Stimulated activated CD8-positive, alpha-beta memory T cell treated with anti-CD3 and anti-CD28 coated beads, Interleukin-12 subunit alpha, Interleukin-12 subunit beta, amount 100 ng/mL, for 1 hour (primary cell): ENCODE results near the gene NRP1.

Experiments
- DNase-seq: peaks from one replicate; pipeline ENCODE4 v3.0.0-alpha.2; 2020; ENCODE audit warnings: low read depth

Gene NRP1

DNA sequence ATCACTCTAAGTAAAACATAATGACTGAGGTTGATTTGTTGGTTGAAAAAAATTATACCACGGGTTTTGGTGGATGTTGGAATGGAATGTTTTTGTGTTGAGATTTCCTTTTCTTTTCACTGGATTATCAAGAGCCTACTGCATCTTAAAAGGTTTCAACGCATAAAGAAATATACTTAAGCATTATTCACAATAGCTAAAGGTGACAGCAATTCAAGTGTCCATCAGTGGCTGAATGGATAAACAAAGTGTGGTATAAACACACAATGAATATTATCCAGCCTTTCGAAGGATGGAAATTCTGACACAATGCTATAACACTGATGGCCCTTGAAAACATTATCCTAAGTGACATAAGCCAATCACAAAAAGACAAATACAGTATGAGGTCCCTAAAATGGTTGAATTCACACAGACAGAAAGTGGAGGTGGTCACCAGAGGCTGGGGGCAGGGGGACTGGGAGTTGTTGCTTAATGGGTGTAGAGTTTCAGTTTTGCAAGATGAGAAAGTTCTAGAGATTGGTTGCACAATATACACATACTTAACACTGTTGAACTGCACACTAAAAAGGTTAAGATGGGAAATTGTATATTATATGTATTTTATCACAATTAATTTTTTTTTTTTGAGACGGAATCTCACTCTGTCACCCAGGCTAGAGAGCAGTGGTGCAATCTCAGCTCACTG is 122.3 kb downstream of the NRP1 start:
- no peak for DNase-seq

DNA sequence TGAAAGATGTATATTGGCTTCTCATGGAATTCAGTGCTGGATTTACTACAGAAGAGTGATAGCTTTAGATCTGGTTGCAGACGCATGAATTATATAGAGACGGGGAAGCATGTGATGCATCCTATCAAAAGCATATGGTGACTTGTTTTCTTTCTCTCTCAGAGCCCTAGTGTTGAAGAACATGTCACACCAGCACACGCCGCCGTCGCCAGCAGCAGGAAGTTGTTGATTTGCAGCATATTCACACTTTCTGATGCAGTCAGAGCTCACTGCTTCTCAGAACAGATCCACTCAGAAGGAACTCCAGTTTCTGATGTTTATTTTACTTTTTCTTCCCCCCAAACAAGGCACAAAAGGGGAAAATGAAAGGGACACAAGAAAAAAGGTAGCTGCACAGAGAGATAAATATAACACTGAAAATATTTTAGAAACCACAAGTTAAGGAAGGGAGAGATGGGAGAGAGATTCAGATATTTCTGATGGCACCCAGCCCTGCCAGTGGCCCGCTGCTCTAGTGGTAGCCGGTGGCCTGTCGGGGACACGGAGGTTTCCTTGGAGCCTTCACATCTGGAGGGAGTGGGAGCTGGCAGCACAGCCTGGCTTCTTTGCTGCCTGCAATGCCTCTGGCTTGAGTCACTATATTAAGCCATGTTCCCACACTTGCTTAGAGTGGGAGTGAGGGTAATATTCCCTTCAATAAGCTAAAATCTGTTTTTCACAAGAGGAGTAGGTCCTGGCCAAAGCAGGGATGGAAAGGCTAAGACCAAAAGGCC is 123.2 kb downstream of the NRP1 start:
- no peak for DNase-seq

DNA sequence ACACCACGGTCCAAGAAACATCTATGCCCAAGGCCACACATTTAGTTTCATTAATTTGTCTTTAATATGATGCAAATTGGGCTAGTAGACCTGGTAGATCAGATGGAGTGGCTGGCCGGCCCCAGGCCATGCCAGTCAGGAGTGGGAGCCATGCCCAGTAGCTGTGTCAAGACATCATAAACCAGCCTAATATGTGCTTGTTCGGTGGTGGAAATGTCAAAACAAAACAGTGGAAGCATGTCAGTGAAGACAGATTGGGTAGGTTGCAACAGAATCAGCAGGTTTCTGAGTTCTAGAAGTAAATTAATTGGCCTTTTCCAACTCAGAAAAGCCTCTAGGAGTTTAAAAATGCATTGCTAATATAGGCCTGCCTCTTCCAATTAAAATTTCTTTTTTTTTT is 124.7 kb downstream of the NRP1 start:
- DNase-seq = no peak

DNA sequence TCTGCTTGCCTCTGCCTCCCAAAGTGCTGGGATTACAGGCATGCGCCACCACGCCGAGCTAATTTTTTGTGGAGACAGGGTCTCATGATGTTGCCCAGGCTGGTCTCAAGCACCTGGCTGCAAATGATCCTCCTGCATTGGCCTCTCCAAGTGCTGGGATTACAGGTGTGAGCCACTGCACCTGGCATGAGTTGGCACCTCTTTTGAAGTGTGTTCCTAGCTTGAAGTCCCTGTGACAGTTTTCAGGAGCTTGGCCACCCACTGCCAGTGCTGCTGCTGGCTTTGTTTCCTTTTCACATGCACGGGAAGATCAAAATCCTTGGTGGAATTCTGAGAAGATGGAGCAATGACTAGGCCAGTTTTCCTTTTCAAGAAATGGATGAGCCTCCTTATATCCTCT is 126.3 kb downstream of the NRP1 start:
- DNase-seq = no peak

DNA sequence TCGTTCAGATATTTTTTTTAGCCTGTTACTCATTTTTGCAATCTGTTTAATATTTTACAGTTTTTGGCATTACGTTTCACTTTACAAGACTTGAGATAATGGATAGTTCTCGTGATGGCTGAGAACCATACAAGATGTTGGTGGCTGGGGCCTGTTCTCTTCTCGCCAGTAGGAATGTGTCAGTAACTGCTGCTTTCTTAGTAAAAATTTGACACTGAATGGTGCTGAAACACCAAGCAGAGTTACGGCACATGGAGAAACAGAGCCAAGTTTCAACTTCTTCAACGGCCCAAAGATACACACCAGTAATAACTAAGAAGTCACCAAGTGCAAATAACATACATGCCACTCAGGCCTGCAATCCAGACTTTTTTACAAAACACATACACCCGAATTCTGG is 130.4 kb downstream of the NRP1 start:
- no peak for DNase-seq

DNA sequence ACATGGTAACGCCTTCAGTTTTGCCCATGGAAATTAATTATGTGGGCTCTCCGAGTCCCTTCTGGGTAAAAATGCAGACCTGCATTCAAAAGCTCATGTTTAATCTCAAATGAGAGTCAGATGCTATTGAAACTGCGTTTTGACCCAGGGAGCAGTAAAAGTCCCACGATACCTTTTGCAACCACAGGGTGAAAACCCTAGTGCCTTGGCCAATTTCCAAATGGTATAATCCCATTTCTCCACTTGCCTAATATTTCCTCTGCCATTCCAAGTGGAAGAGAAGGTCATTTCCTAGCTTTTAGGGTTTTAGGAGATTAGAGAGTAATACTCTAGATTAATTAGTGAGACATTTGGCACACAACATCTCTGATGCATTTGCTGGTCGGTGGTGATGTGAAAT is 132.5 kb downstream of the NRP1 start:
- no peak for DNase-seq

DNA sequence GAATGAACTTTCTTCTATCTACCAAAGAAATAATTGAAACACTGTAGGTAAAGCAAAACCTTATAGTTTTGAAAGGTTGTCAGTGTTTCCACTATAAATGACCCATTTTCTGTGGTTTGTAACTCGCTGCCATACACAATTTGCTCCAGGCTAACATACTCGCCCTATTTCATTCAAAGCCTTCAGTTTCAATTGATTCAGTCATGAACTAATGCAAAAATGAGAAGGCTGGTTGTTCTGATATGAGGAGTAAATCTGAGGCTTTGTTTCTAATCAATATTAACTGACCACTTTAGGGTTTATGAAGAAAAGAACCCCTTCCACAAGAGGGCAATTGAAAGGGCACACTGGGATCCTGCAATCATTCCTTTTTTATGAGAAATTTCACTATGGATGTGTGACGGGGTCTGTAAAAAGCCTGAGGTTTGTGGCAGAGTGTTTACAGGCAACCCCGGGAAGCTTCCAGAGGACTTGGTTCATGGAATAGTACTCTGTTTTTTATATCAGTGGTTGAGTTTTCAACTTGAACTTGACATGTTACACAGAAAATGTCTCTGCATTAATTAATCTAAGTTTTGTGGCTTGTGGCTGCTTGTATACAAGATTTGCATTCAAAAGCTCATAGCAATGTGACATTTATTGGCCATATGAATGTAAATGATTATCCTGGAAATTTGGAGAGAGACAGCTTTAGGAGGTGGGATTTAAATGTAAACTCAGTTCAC is 133.2 kb downstream of the NRP1 start:
- no peak for DNase-seq

DNA sequence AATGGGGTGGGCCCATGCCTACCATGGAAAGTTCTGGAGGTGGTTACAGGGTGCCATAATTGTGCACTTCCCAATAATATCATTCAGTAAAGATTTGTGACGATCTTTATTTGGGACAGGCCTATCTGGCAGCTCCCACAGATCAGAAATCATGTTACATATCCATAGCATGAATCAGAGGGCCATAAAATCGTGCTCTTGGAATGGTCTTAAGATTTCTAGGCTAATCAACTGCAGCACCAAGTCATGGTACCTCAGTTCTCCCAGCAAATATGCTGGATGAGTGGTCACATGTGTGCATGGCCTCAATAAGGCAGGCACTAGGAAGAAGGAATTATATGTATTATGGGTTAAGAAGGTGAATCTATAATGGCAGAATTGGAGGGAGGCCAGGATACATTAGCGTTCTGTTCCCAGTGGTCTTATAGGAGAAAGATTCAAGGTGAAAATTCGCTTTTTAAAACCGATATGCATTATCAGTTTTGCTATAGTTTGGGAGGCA is 134.7 kb downstream of the NRP1 start:
- no peak for DNase-seq

DNA sequence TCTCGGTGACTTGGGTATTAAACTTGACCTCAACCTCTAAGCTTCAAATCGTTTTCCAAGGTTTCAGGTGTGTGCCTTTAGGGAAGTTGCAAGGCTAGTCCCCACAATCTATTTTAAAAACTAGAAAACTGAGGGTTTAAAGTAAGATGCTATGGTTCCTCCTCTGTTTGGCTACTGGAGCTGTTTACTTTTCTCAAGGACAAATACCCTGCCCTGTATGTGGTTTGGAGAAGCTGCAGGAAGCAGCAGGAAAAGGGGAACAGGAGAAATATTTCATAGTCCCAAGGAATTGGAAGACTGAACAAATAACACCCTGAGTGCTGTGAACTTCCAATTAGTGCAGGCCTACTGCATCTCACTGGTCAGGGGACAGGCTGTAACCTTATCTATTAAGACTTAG is 135.9 kb downstream of the NRP1 start:
- DNase-seq = no peak

DNA sequence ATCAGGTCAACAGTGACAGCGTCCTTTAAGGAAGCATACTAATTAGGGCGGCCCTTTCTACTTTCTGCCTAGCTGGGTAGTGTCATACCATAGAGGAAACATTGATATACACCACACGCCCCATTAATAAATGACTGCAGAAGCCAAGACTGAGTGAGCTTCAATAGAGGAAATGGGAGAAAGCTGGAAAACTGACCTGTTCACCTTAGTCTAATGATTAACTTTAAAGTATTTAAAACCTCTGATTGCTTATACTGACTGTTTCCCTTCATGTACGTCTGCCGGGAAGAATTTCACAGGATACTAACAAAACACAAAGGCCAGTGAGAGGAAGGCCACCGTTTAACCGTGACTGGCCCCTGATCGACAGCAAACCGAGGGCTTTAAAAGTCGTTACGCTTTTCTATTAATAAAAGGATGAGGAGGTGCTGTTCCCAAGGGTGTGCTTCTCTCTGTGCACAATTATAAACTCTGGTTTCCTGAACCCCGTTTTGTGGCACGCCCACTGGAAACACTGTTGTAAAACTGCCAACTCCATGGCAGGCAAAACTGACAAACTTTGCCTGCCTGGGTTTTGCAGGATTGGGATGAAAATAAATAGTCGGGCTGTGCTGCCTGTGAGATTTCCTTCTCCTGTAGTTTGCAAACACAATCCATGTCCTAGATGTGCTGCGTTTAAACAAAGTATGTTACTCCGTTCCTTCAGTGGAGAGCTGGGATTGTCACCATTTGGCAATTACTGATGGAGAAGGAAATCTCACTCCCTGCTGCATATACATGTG is 137.6 kb downstream of the NRP1 start:
- DNase-seq = no peak

DNA sequence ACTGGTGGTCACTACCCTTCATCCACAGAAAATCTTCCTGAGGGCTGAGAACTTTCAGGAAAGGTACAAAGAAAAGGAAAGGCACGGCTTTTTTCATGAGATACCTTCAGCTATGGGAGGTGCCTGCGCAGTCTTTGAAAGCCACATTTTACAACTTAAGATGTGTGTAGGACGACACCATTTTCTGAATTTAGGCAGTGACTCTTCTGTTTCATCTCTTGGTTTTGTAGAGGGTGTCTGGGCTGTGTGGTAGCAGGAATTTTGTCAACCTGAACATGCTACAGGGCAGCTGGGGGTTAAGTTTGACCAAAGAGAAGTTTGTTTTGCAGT is 138.1 kb downstream of the NRP1 start:
- DNase-seq = no peak

DNA sequence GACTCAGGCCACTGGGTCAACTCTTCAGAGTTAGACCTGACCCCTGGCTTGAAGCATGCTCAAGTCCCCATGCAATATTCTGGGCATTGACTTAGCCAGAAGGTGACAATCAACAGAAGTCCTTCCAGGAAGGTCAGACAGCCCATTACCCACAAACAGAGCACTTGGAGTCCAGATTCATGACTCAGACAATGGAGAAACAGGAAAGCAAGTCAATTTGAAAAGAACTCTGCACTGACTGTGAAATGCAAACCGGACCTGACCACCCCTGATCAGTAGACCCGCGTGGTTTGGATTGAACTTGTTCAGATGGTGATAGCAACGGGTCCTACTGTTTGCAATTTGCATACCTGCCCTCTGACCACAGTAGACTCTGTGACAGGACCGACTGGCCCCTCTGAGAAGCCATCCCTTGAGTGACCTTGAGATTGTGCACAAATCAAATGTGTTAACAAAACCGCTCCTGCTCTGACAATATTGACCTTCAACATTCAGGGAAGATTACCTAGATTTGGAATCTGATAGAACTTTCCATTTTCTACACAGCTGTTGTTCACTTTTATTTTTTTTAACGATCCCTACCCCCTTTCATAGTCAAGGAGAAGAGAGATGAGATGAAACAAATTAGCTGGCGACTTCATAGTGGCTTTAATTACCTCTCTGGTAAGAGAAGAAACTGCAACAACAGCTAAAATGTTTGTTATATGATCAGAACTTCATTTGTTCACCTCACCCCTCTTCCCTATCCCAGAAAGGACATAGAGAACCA is 138.7 kb downstream of the NRP1 start:
- no peak for DNase-seq

DNA sequence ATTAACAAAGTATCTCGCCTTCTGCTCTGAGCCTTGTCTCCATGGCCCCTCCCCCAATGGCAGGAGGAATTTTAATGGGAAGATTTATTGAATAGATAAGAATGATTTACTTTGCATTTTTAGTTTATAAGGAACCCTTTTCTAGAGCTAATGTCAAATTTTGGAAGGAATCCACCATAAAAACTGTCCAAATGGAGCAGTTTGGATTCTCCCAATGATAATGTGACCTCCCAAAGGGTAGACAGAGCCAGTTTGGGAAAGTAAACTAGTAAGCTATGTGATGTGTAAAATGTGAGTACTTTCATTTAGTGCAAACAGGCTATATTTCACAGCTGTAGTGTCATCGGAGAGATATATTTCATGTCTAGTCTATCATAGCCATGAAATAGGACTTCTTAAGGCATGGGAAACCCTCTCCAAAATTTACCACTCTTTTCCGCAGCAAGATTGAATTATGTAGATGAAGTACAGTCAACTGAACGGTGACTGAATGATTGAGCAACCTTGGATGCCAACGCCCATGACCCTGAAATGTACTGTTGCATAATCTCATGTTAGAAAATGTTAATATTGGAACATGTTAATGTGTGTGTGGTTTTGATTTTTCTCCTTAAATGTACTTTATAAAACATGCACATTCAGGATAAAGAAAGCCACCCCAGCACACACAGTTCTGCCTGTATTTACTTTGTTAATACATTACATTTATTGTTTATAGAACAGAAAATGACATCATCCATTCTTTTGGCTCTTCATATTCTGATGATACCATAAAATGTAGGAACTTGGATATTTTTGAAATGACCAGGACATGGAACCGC is 140.6 kb downstream of the NRP1 start:
- no peak for DNase-seq

DNA sequence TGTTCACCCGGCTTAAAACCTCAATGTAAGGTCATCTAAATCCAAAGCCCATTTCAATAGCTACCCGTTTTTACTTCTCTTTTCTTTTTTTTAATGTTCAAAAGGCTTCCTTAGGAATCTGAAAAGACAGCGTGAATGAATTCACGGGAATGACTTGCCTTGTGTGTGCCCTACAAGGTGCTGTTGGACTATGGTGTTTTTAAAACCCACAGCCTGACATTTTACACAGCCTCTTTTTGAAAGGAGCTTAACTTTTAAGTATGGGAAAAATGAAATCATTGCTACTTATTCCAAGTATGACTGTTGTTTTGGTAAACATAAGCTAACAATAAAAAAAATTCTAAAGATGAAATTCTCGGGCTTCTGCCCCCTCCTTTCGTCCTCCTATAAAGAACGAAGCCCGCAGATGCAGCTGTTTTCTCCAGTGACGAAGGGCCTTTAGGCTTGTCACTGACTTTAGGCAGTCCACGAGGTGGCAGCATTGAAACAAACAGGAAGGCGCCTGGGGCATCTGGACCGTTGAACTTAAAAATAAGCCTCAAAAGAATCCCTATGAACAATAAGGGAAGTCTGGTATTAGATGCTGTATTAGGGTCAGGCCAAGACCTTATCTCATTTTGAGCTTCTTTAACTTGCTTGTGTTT is 141.3 kb downstream of the NRP1 start:
- DNase-seq = peak; percentile 67

DNA sequence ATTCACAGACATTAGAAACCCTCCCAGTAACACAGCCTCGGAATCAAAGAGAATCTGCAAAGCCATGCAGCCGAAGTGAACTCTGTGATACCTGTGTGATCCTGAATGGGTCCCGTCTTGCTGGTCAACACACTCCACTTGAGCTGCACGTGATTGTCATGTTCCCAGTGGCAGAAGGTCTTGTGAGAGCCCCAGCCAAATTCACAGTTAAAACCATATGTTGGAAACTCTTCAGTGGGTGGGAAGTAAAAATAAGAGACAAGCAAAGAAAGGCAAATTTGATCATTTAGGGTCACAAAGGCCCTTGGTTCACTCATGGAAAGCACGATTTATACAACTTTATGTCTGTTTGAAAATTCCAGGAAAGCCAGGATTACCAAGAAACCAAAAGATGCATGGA is 142.3 kb downstream of the NRP1 start:
- no peak for DNase-seq

DNA sequence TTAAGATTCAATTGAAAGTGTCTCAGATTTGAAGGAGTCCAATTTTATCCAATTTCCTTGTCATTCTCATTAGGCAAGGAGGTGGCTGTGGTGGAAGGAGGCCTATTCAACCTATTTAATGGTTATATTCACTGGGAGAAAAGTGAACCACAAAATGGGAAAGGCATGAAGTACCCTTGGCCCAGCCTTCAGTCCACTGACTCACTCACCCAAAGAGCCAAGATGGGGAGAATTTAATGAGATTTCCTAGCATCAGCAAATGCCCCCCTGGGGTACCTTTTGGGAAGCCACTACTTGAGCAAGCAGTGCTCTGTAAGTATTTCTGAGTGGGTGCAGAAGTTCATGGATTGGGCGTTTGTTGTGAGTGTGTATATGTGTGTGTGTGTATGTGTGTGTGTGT is 144.1 kb downstream of the NRP1 start:
- no peak for DNase-seq

DNA sequence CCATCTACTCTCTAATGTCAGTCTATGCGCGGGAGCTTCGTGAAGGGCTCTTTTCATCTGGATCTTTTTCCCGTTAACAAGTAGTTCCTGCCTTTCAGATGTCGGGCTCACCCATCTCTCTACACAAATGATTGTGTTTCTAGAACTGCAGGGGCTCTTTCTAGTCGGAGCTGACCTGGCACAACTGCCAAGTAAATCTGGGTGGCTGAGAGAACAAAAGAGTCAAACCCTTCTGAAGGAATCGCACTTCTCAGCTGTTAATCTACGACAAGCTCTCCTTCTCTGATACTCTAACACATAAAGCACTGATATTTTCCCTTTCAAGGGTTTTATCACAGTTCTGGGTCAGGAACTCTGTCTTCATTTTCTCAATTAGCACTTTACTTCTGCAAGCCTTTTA is 144.7 kb downstream of the NRP1 start:
- no peak for DNase-seq

DNA sequence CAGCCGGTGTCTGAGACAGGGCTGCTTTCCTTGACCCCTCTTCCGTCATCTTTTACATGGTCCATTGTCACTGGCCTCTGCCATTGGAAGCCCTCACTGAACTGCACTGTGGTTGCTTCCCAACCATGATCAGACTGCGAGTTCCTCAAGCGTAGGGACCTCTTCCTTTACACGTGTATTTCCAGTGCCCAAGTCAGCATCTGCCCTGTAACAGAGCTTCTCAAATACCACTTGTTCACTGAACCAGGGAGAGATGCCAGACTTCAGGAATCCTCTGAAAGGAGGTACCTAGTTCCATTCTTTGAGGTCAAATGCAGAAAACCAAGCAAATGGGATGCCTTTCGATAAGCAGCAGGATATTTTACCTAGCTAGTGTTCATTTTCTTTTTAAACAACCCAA is 145.1 kb downstream of the NRP1 start:
- no peak for DNase-seq

DNA sequence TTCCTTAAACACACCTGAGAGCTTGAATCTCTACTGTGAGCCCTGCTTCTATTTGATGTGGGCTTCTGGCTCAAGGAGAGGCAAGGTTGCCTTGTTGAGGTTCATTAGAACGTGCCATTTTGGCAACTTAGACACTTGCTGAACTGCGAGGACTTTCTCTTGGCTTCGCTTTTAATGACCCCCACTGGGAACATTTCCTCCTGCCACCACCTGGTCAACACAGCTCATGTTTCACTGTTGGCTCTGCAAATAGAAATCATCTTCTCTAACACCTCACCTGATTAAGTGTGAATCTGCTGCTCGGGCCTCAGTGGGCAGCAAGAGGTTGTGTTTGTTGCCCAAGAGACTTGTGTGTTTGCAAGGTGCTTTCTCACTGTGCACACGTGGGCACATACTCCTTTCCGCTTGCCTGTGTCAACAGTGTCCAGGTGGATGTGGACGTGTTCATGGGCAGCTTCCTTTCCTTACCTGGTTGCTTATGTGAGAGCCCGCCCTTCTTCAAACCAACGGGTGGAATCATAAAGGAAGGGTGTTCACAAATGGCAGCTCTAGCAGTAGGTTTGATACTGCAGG is 147.0 kb downstream of the NRP1 start:
- no peak for DNase-seq

DNA sequence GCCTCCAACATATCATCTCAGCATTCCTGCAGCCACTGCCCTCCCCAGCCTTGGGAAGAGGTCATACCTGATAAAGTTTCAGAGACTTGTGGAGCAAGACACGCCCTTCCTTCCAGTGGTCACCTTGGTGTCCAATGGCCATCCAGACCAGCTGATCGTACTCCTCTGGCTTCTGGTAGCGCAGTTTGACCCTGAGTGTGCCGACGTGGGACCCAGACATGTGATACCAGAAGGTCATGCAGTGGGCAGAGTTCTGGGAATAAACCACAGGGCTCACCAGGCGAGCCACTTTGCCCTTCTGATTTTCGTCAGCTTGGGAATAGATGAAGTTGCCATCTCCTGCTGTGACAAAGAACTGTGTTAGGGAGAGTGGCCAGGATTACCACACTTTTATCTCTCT is 148.3 kb downstream of the NRP1 start:
- DNase-seq = no peak
